Fibroblast of the aortic adventitia (primary cell): ENCODE measurements around the gene RAB12. TPM values are rescaled to one million over a fixed set of nuclear protein-coding genes. Genes with fewer than 3 reads are reported as not detected.

ENCODE experiments used
- DNase-seq: peaks from one replicate; pipeline ENCODE4 v3.0.0-alpha.2; 2010; ENCODE audit warnings: low read depth
- H3K4me3 ChIP-seq: 2 replicates; pipeline ENCODE4 v1.5.1; 2011; ENCODE audit warnings: low read depth, mild to moderate bottlenecking, control low read depth, low read length, moderate library complexity
- CTCF ChIP-seq: IDR thresholded peaks from 2 replicates; pipeline ENCODE4 v1.5.1; 2011; ENCODE audit warnings: mild to moderate bottlenecking, low read length, control low read depth, inconsistent platforms; ENCODE audit not compliant: insufficient read depth
- total RNA-seq: library from RNA; depleted of rRNA; stranded (reverse); fragments of >200 nt; gene quantifications from 2 replicates; pipeline ENCODE4 v1.2.3, GENCODE V29; 2012; ENCODE audit warnings: low replicate concordance

The RAB12 gene
- total RNA-seq, 1 donor = 64.9 TPM

- DNase-seq = no peak
- TF ChIP-seq CTCF = no peak
- no peak overlapping the region for H3K4me3 ChIP-seq
Observed at GRCh38 chr18:8623549-8624106, 14.4 kb downstream of the RAB12 start.

- H3K4me3 ChIP-seq = no peak overlapping the region
- no peak for DNase-seq
- TF ChIP-seq CTCF = no peak
Observed at GRCh38 chr18:8625461-8626092, 16.3 kb downstream of the RAB12 start.

- no peak for DNase-seq
- no peak for TF ChIP-seq CTCF
- no peak overlapping the region for H3K4me3 ChIP-seq
Observed at GRCh38 chr18:8626414-8627106, 17.3 kb downstream of the RAB12 start.

- DNase-seq = no peak
- H3K4me3 ChIP-seq = no peak overlapping the region
- no peak for TF ChIP-seq CTCF
Observed at GRCh38 chr18:8627107-8627472, 17.9 kb downstream of the RAB12 start.

- H3K4me3 ChIP-seq = no peak overlapping the region
- DNase-seq = no peak
- no peak for TF ChIP-seq CTCF
Observed at GRCh38 chr18:8627540-8627939, 18.3 kb downstream of the RAB12 start.

GRCh38 chr18:8629602-8630001, 20.4 kb downstream of the RAB12 start:
- TF ChIP-seq CTCF = no peak
- DNase-seq = no peak
- H3K4me3 ChIP-seq = no peak overlapping the region
